AG04450 (cell line): ENCODE data around the gene TLE1. TPM values are rescaled to one million over a fixed set of nuclear protein-coding genes. Genes with fewer than 3 reads are reported as not detected.

Source experiments
- CTCF ChIA-PET: fragments of 300-600, 350-600 bp; formaldehyde crosslinking; extraction: SDS; loops from one replicate; lab custom pipeline; 2022; ENCODE audit warnings: antibody characterized with exemption, inconsistent platforms; lab: Charles Lee
- POLR2A ChIA-PET: fragments of 350-600 bp; formaldehyde crosslinking; extraction: SDS; loops from one replicate; lab custom pipeline; 2021; ENCODE audit warnings: antibody characterized with exemption, inconsistent platforms; lab: Yijun Ruan, JAX
- DNase-seq: peaks from one replicate; pipeline ENCODE4 v3.0.0-alpha.2; 2011; ENCODE audit warnings: low read depth, low spot score
- H3K27ac ChIP-seq: one replicate; pipeline ENCODE4 v1.5.1; 2012; ENCODE audit warnings: low read depth, low read length, control low read depth
- H3K27me3 ChIP-seq: one replicate; pipeline ENCODE4 v1.6.0; 2012; ENCODE audit warnings: low read length; ENCODE audit not compliant: control insufficient read depth, insufficient read depth
- H3K4me3 ChIP-seq: 2 replicates; pipeline ENCODE4 v1.5.1; 2011; ENCODE audit warnings: mild to moderate bottlenecking, low read depth, low read length, control low read depth
- H3K9me3 ChIP-seq: 2 replicates; pipeline ENCODE4 v1.5.1; 2012; ENCODE audit warnings: low read length; ENCODE audit not compliant: control insufficient read depth, insufficient read depth
- CTCF ChIP-seq: IDR thresholded peaks from 2 replicates; pipeline ENCODE4 v1.5.1; 2011; ENCODE audit warnings: low read depth, low read length, control low read depth, inconsistent platforms
- polyA plus RNA-seq: library from polyadenylated mRNA; depleted of rRNA; stranded (reverse); fragments of >200 nt; gene quantifications from 2 replicates; pipeline ENCODE4 v1.2.3, GENCODE V29; 2011

The TLE1 gene
- polyA plus RNA-seq, 1 experiment = 42.8 TPM

DNA sequence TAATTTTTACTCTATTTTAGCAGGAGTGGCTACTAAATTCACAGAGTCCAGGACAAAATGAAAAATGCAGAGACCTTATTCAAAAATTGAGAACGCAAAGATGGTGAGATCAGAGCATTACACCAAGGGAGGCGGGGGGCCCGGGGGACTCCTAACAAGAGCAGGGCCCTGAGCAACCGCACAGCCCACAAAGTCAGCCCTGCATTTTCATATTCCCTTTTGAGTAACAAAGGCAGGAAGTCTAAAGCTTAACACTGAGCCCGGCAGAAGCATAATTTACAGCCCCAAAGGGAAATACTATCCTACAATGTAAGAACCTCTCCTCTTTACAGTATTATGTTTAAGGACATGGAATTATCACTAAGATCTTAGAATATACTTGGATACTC, 69.4 kb downstream of the TLE1 start:
- CTCF ChIA-PET = interaction anchor here (0.8 to 1.7 kb wide), 2 partner anchors 97 to 986 kb away, joined by 4 to 6 read pairs; no protein-coding TSS in a partner anchor
- peak overlapping the region; percentile 72 for H3K27ac ChIP-seq
- DNase-seq = no peak
- no peaks in the 10 kb centered on the region for H3K27me3 ChIP-seq
- TF ChIP-seq CTCF = no peak
- H3K9me3 ChIP-seq = no peaks in the 10 kb centered on the region
- POLR2A ChIA-PET = no interaction called here
- H3K4me3 ChIP-seq = no peak overlapping the region

- no peaks in the 10 kb centered on the region for H3K9me3 ChIP-seq
- POLR2A ChIA-PET = no interaction called here
- DNase-seq = peak; percentile 91
- 0 out of 2 replicates have a peak, but pooled peaks have one; percentile 10 for TF ChIP-seq CTCF
- no peak overlapping the region for H3K4me3 ChIP-seq
- no peaks in the 10 kb centered on the region for H3K27me3 ChIP-seq
- no peak overlapping the region for H3K27ac ChIP-seq
- CTCF ChIA-PET = interaction anchor here (0.8 to 1.7 kb wide), 2 partner anchors 96 to 987 kb away, joined by 4 to 6 read pairs; no protein-coding TSS in a partner anchor
These were observed 69.9 kb downstream of the TLE1 start for GRCh38 chr9:81619353-81620001.

DNA sequence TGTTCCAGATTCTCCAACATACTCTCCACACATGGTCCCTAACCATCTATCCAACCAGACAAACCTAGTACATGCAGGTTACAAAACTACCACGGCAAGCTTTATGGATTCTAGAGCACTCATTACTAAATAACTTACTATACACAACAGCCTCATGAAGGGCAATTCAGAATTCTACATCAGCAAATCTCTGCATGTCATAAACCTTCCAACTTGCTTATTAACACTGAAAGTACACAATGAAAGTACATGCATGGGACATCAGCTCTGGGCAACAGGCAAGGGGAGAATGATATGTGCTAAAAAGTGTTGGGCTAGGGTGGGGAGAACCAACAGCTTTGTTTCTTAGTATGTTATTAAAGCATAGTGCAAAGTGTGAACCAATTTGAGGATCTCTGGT, 70.4 kb downstream of the TLE1 start:
- no peaks in the 10 kb centered on the region for H3K27me3 ChIP-seq
- ChIA-PET POLR2A (no interaction called here), CTCF (interaction anchor here (1.7 kb wide), 1 partner anchor 96 kb away, joined by 6 read pairs; no protein-coding TSS in a partner anchor)
- no peak for DNase-seq
- no peak for TF ChIP-seq CTCF
- H3K9me3 ChIP-seq = no peaks in the 10 kb centered on the region
- no peak overlapping the region for H3K27ac ChIP-seq
- no peak overlapping the region for H3K4me3 ChIP-seq

GRCh38 chr9:81616141-81616540, 73.2 kb downstream of the TLE1 start:
- Histone ChIP-seq H3K27ac (no peak overlapping the region), H3K4me3 (no peak overlapping the region), H3K9me3 (peaks cover 2% of the 10 kb centered on the region; the same call in 1 of the 2 replicates), H3K27me3 (no peaks in the 10 kb centered on the region)
- ChIA-PET CTCF (no interaction called here), POLR2A (interaction anchor here (0.7 kb wide), 1 partner anchor 1848 kb away, joined by 3 read pairs; no protein-coding TSS in a partner anchor)
- no peak for TF ChIP-seq CTCF
- DNase-seq = no peak

- TF ChIP-seq CTCF = no peak
- POLR2A ChIA-PET = interaction anchor here (0.6 kb wide), 1 partner anchor 183 kb away, joined by 4 read pairs; no protein-coding TSS in a partner anchor
- Histone ChIP-seq H3K27me3 (no peaks in the 10 kb centered on the region), H3K4me3 (no peak overlapping the region), H3K27ac (peak overlapping the region; percentile 21), H3K9me3 (peaks cover 2% of the 10 kb centered on the region; the same call in 1 of the 2 replicates)
- CTCF ChIA-PET = no interaction called here
- DNase-seq = no peak
These were observed 75.0 kb downstream of the TLE1 start for GRCh38 chr9:81614335-81614734.
